Panc1 (cell line): ENCODE measurements around the gene DPYD.

Experiments
- CTCF ChIP-seq: fragments of 450-650 bp; IDR thresholded peaks from 2 replicates; pipeline ENCODE4 v1.5.1; 2017; ENCODE audit warnings: mild to moderate bottlenecking
- POLR2AphosphoS5 ChIP-seq: IDR thresholded peaks from 2 replicates; pipeline ENCODE4 v1.6.1; 2012; ENCODE audit warnings: mild to moderate bottlenecking, low read depth, low read length, moderate library complexity

DNA sequence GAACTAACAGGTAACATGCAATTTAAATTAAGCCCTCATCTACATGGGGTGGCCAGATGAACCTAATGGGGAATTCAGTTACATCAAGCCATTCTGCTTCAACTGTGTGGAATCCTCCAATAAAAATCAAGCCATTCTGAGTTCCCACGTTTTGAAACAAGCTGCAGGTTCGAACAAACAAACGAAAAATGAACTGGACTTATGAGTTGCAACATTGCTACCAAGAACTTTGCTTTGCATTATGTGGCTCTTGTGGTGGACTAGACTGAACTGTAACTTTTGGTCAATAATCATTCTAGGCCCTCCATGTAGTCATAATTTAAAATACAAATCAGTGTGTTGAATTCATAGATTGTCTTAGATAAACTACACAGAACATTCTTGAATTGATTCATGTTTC lies 682.0 kb downstream of the DPYD start:
- TF ChIP-seq POLR2AphosphoS5 = no peak
- TF ChIP-seq CTCF = no peak
